ENCODE results near the gene MRFAP1L1.

DNA sequence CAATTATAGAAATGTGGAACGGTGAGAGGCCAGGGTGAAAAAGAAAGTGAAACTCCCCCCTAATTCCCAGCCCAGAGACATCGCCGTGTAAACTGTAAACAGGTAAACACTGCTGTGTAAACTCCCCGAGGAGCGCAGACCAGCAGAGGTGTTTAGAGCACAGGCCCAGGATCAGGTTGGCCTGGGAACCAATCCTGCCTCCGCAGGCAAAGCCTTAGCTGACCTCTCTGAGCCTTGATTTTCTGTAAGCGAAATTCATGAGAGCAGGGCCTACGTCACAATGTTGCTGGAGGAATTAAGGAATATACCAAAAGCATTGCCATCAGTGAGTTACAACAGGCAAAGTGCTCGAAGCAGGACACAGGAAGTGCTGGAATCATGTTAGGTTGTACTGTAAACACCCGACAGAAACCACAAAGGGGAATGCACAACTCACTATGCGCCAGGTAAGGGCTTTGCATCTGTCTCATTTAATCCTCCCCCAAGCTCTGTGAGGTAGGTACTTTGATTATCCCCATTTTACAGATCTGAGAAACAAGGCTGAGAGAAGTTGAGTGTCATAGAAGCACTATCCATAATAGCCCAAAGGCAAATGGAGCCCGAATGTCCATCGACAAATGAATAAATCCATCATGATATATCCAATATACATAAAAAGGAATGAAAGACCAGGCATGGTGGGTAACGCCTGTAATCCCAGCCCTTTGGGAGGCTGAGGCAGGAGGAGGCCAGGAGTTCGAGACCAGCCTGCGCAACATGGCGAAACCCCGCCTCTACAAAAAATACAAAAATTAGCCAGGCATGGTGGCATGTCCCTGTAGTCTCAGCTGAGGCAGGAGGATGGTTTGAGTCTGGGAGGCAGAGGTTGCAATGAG is 42.2 kb upstream of the MRFAP1L1 start:
- TF ChIP-seq CTCF (IDR thresholded peaks at IDR 0.05; ENCODE audit: low read length) (no peak), EZH2 (optimal IDR thresholded peaks at IDR 0.05; ENCODE audit: low read depth, low read length) (no peak)
